RWPE2 (cell line): Measurements from ENCODE around the gene UBE2C.
A peak's percentile ranks its signal among the peaks of the same experiment; 100 is the strongest.

Experiments
- ATAC-seq: fragments of 200-7000 bp; cut with Tn5 transposase; 3 replicates; pipeline ENCODE4 v1.9.1; 2021; ENCODE audit warnings: low read depth
- DNase-seq: peaks from one replicate; pipeline ENCODE4 v3.0.0-alpha.2; 2020; ENCODE audit warnings: low spot score
- H3K27ac ChIP-seq: fragments of 450-650 bp; 2 replicates; pipeline ENCODE4 v1.5.1; 2017; ENCODE audit warnings: mild to moderate bottlenecking; ENCODE audit not compliant: poor library complexity, severe bottlenecking
- H3K27me3 ChIP-seq: fragments of 250-450 bp; sonication (Bioruptor Pico); 2 replicates; pipeline ENCODE4 v1.5.1; 2021; ENCODE audit warnings: mild to moderate bottlenecking, moderate library complexity; ENCODE audit not compliant: insufficient read depth, poor library complexity, severe bottlenecking
- H3K36me3 ChIP-seq: fragments of 250-450 bp; sonication (Bioruptor Pico); 2 replicates; pipeline ENCODE4 v1.5.1; 2020; ENCODE audit warnings: low read depth, mild to moderate bottlenecking, moderate library complexity
- H3K4me1 ChIP-seq: fragments of 250-450 bp; sonication (Bioruptor Pico); 2 replicates; pipeline ENCODE4 v1.5.1; 2021; ENCODE audit warnings: mild to moderate bottlenecking, moderate library complexity; ENCODE audit not compliant: insufficient read depth, poor library complexity, severe bottlenecking
- H3K4me3 ChIP-seq: fragments of 250-450 bp; sonication (Bioruptor Pico); 2 replicates; pipeline ENCODE4 v1.5.1; 2021; ENCODE audit warnings: mild to moderate bottlenecking, moderate library complexity; ENCODE audit not compliant: severe bottlenecking
- H3K9me3 ChIP-seq: fragments of 250-450 bp; sonication (Bioruptor Pico); 2 replicates; pipeline ENCODE4 v1.5.1; 2021; ENCODE audit warnings: mild to moderate bottlenecking, moderate library complexity; ENCODE audit not compliant: severe bottlenecking
- CTCF ChIP-seq: fragments of 450-650 bp; IDR thresholded peaks from one replicate; pipeline ENCODE4 v1.5.1; 2017; ENCODE audit warnings: mild to moderate bottlenecking, moderate library complexity; ENCODE audit not compliant: poor library complexity, severe bottlenecking

The UBE2C gene

GRCh38 chr20:45798935-45799642, 13.4 kb upstream of the UBE2C start:
- peak; percentile 94 for TF ChIP-seq CTCF
- Histone ChIP-seq H3K27me3 (no peaks in the 10 kb centered on the region), H3K9me3 (no peaks in the 10 kb centered on the region), H3K4me3 (no peak overlapping the region), H3K36me3 (peaks cover 89% of the 10 kb centered on the region), H3K4me1 (no peaks in the 10 kb centered on the region), H3K27ac (no peak overlapping the region)
- DNase-seq (no peak), ATAC-seq (peak; percentile 83)

- TF ChIP-seq CTCF: no peak
- Histone ChIP-seq H3K4me3 (no peak overlapping the region), H3K4me1 (no peaks in the 10 kb centered on the region), H3K27me3 (no peaks in the 10 kb centered on the region), H3K36me3 (peaks cover 88% of the 10 kb centered on the region), H3K9me3 (no peaks in the 10 kb centered on the region), H3K27ac (no peak overlapping the region)
- ATAC-seq: no peak
- DNase-seq: peak; percentile 81
These were observed 10.6 kb upstream of the UBE2C start for GRCh38 chr20:45801851-45802250.

DNA sequence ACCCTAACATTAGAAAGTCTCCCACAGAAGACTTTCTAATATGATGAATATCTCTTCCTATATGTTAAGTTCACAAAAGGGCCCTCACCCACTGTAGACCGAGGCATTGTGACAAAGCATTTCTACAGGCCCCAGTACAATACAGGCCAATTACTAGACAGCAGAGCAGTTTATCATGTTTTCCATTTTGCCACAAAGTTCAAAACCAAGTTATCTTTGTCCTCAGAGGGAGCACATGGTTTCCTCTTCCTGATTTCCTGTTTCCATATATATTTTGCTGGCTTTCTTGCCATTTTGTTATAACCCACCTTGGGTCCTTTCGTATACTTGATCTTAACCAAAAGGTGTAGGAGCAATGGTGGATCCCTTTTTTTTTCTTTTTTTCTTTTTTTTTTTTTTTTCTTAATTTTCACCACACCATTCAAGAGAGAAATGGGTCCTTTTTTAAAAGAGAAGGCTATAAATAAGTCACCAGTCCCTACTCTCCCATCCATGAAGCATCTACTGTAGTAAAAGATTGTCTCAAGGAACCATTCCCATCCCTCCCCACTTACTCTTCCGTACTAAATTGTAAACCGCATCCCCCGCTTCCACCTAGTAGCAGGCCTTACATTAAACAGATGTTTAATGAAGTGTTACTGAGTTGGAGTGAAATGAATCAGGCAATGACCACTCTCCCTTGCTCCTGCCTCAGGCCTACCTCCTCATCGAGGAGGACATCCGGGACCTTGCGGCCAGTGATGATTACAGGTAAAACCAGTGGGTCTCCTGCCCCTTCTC, 2.1 kb upstream of the UBE2C start:
- DNase-seq: no peak
- no peaks in the 10 kb centered on the region for H3K27me3 ChIP-seq
- H3K9me3 ChIP-seq: no peaks in the 10 kb centered on the region
- no peak overlapping the region for H3K4me3 ChIP-seq
- peaks cover 86% of the 10 kb centered on the region for H3K36me3 ChIP-seq
- TF ChIP-seq CTCF: no peak
- H3K27ac ChIP-seq: no peak overlapping the region
- peaks cover 8% of the 10 kb centered on the region for H3K4me1 ChIP-seq
- no peak for ATAC-seq

DNA sequence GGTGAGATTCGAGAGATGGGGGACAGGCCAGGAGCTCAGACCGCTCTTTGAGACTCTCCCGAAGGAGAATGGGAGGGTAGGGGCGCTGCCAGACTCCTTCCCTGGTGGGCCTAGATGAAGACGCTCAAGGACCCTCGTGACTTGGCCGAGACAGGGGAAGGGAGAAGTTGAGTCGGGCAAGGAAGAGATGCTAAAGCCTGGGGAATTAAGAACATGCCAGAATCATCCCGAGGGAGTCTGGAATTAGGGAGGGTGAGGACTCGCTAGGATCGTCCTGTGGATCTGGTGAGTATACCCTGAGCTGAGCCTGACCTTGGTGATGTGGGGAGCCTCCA, 529 bp downstream of the UBE2C start:
- no peaks in the 10 kb centered on the region for H3K27me3 ChIP-seq
- DNase-seq (no peak), ATAC-seq (no peak)
- TF ChIP-seq CTCF: no peak
- H3K4me1 ChIP-seq: peaks cover 8% of the 10 kb centered on the region
- peak overlapping the region; percentile 65 for H3K27ac ChIP-seq
- peaks cover 82% of the 10 kb centered on the region for H3K36me3 ChIP-seq
- no peaks in the 10 kb centered on the region for H3K9me3 ChIP-seq
- peak overlapping the region; percentile 91 for H3K4me3 ChIP-seq

DNA sequence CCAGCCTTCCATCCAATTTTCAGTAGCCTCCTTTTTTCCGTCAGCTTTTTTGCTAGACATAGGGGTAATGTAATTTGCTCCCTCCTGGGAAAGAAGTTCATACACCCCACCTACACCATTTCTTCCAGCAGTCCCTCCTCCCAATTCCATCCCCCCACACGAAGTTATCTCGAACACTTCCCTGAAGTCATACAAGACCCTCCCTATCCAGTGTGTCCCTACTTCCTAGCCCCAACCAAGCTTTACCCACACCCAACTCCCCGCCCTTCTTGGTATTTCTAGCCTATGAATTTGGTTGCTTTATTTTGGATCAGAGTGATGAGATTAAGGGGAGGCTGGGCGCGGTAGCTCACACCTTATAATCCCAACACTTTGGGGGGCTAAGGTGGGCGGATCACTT, 1.0 kb downstream of the UBE2C start:
- H3K36me3 ChIP-seq: peaks cover 77% of the 10 kb centered on the region
- peak overlapping the region; percentile 91 for H3K4me3 ChIP-seq
- H3K4me1 ChIP-seq: peaks cover 8% of the 10 kb centered on the region
- no peak for TF ChIP-seq CTCF
- H3K27ac ChIP-seq: peak overlapping the region; percentile 65
- H3K27me3 ChIP-seq: no peaks in the 10 kb centered on the region
- ATAC-seq (no peak), DNase-seq (no peak)
- no peaks in the 10 kb centered on the region for H3K9me3 ChIP-seq
